H1 (cell line): ENCODE measurements around the gene SLC2A4RG. TPM values are rescaled to one million over a fixed set of nuclear protein-coding genes. Genes with fewer than 3 reads are reported as not detected.

Source experiments
- CTCF ChIA-PET: fragments of 300-600 bp; sonication (Branson Sonifier 250); formaldehyde crosslinking; loops from one replicate; lab custom pipeline; 2021; ENCODE audit not compliant: partially characterized antibody; lab: Charles Lee
- POLR2A ChIA-PET: fragments of 300-600 bp; sonication (Branson Sonifier 250); formaldehyde crosslinking; loops from one replicate; lab custom pipeline; 2021; ENCODE audit warnings: inconsistent platforms; ENCODE audit not compliant: partially characterized antibody; lab: Charles Lee
- DNase-seq, 2 experiments: peaks; one replicate each; pipeline versions ENCODE4 v3.0.0 to v3.0.0-alpha.2; 2010 to 2022; ENCODE audit warnings: low spot score in 2 of 2, low read depth in 1 of 2, mixed read lengths in 1 of 2
- FAIRE-seq: peaks from 2 replicates; lab custom pipeline; 2011; peaks lifted over from hg19 to GRCh38; lab: Jason Lieb, UNC
- H2AFZ ChIP-seq: 2 replicates; pipeline ENCODE4 v1.8.1; 2012; ENCODE audit warnings: low read length, inconsistent platforms
- H2AK5ac ChIP-seq: 2 replicates; pipeline ENCODE4 v1.6.1; 2013; ENCODE audit warnings: low read depth, low read length
- H2BK120ac ChIP-seq: replicated peaks from 2 replicates; pipeline ENCODE3; 2013; ENCODE audit warnings: low read depth, low read length, inconsistent platforms
- H2BK12ac ChIP-seq: 2 replicates; pipeline ENCODE4 v1.6.1; 2013; ENCODE audit warnings: low read depth, low read length
- H2BK15ac ChIP-seq: 2 replicates; pipeline ENCODE4 v1.6.1; 2013; ENCODE audit warnings: low read length
- H2BK20ac ChIP-seq: 2 replicates; pipeline ENCODE4 v1.6.1; 2013; ENCODE audit warnings: low read length
- H2BK5ac ChIP-seq: 2 replicates; pipeline ENCODE4 v1.6.1; 2013; ENCODE audit warnings: low read depth, low read length
- H3K14ac ChIP-seq: 2 replicates; pipeline ENCODE4 v1.6.1; 2013; ENCODE audit warnings: inconsistent platforms; ENCODE audit not compliant: insufficient read length
- H3K18ac ChIP-seq: 2 replicates; pipeline ENCODE4 v1.6.1; 2013; ENCODE audit warnings: low read length; ENCODE audit errors: extremely low read depth
- H3K23ac ChIP-seq: 2 replicates; pipeline ENCODE4 v1.6.1; 2013; ENCODE audit warnings: inconsistent platforms; ENCODE audit not compliant: insufficient read length
- H3K23me2 ChIP-seq: 2 replicates; pipeline ENCODE4 v1.6.1; 2013; ENCODE audit warnings: low read depth, low read length
- H3K27ac ChIP-seq: 2 replicates; pipeline ENCODE4 v1.6.1; 2011; ENCODE audit warnings: low read depth, low read length, inconsistent platforms
- H3K27me3 ChIP-seq, 4 experiments: replicated peaks in 1 of 4; 1 replicate in 1 of 4; 2 replicates in 3 of 4; pipeline versions ENCODE4 v1.6.1 to v1.8.1; 2011 to 2013; ENCODE audit warnings: low read length in 3 of 4, mild to moderate bottlenecking in 3 of 4, inconsistent platforms in 2 of 4, mixed read lengths in 2 of 4, moderate library complexity in 1 of 4; ENCODE audit not compliant: control insufficient read depth in 3 of 4, insufficient read depth in 3 of 4; ENCODE audit errors: extremely low read depth in 1 of 4
- H3K36me3 ChIP-seq, 4 experiments: 2 replicates each; pipeline versions ENCODE4 v1.6.1 to v1.8.1; 2011 to 2013; ENCODE audit warnings: mild to moderate bottlenecking in 4 of 4, low read length in 3 of 4, moderate library complexity in 2 of 4, control low read depth in 1 of 4, inconsistent platforms in 1 of 4; ENCODE audit not compliant: insufficient read depth in 4 of 4, control insufficient read depth in 2 of 4
- H3K4ac ChIP-seq: replicated peaks from 2 replicates; pipeline ENCODE3; 2013; ENCODE audit warnings: low read length, low read depth, mixed read lengths, inconsistent platforms; ENCODE audit not compliant: insufficient read length
- H3K4me1 ChIP-seq, 4 experiments: replicated peaks in 1 of 4; 1 replicate in 1 of 4; 2 replicates in 3 of 4; pipeline versions ENCODE4 v1.6.1 to v1.8.1; 2011 to 2013; ENCODE audit warnings: low read length in 3 of 4, inconsistent platforms in 2 of 4, mixed read lengths in 1 of 4; ENCODE audit not compliant: insufficient read depth in 4 of 4, control insufficient read depth in 3 of 4
- H3K4me2 ChIP-seq, 2 experiments: 2 replicates each; pipeline versions ENCODE4 v1.6.1 to v1.8.1; 2011 to 2013; ENCODE audit warnings: low read depth in 2 of 2, low read length in 2 of 2, control low read depth in 1 of 2, inconsistent platforms in 1 of 2, mild to moderate bottlenecking in 1 of 2; ENCODE audit not compliant: insufficient read depth in 1 of 2
- H3K4me3 ChIP-seq, 4 experiments: fragments of 200-600, 300-600 bp in 1 of 4; sonication (generic), shearing (Covaris generic), sonication (Bioruptor Twin) in 1 of 4; 2 replicates each; pipeline versions ENCODE4 v1.5.1 to v1.8.1; 2011 to 2016; ENCODE audit warnings: low read length in 4 of 4, low read depth in 3 of 4, control low read depth in 2 of 4, inconsistent platforms in 2 of 4, mild to moderate bottlenecking in 2 of 4, mixed read lengths in 1 of 4, moderate library complexity in 1 of 4; ENCODE audit not compliant: insufficient read depth in 2 of 4; ENCODE audit errors: extremely low read depth in 1 of 4
- H3K56ac ChIP-seq: replicated peaks from 2 replicates; pipeline ENCODE3; 2013; ENCODE audit warnings: low read depth, mild to moderate bottlenecking, mixed read lengths, low read length, inconsistent platforms; ENCODE audit not compliant: insufficient read length
- H3K79me1 ChIP-seq: 2 replicates; pipeline ENCODE4 v1.6.1; 2013; ENCODE audit warnings: low read depth, low read length, control low read depth
- H3K79me2 ChIP-seq, 2 experiments: 2 replicates each; pipeline versions ENCODE4 v1.6.1 to v1.8.1; 2012 to 2013; ENCODE audit warnings: low read length in 2 of 2, mild to moderate bottlenecking in 2 of 2, inconsistent platforms in 1 of 2; ENCODE audit not compliant: insufficient read depth in 2 of 2, control insufficient read depth in 1 of 2
- H3K9ac ChIP-seq, 4 experiments: replicated peaks in 1 of 4; 1 replicate in 1 of 4; 2 replicates in 3 of 4; pipeline versions ENCODE4 v1.6.1 to v1.8.1; 2011 to 2013; ENCODE audit warnings: low read depth in 3 of 4, low read length in 3 of 4, control low read depth in 2 of 4, mild to moderate bottlenecking in 2 of 4, moderate library complexity in 2 of 4, inconsistent platforms in 1 of 4; ENCODE audit errors: extremely low read depth in 1 of 4
- H3K9me3 ChIP-seq, 2 experiments: 2 replicates each; pipeline versions ENCODE4 v1.6.1 to v1.8.1; 2012 to 2013; ENCODE audit warnings: mild to moderate bottlenecking in 2 of 2, moderate library complexity in 2 of 2, control low read depth in 1 of 2, inconsistent platforms in 1 of 2, low read depth in 1 of 2, low read length in 1 of 2, mixed read lengths in 1 of 2; ENCODE audit not compliant: insufficient read depth in 2 of 2
- H4K20me1 ChIP-seq, 2 experiments: replicated peaks in 1 of 2; 2 replicates each; pipeline versions ENCODE3 to v1.8.1; 2011 to 2013; ENCODE audit warnings: inconsistent platforms in 2 of 2, low read length in 2 of 2, mild to moderate bottlenecking in 1 of 2; ENCODE audit not compliant: insufficient read depth in 2 of 2, control insufficient read depth in 1 of 2
- H4K5ac ChIP-seq: 2 replicates; pipeline ENCODE4 v1.6.1; 2013; ENCODE audit warnings: low read length, low read depth, mixed read lengths, inconsistent platforms; ENCODE audit not compliant: insufficient read length
- H4K8ac ChIP-seq: 2 replicates; pipeline ENCODE4 v1.8.0; 2013; ENCODE audit warnings: mild to moderate bottlenecking, moderate library complexity, low read length, inconsistent platforms; ENCODE audit not compliant: insufficient read depth; ENCODE audit errors: extremely low read depth
- H4K91ac ChIP-seq: replicated peaks from 2 replicates; pipeline ENCODE3; 2013; ENCODE audit warnings: low read length, mixed read lengths, inconsistent platforms; ENCODE audit not compliant: insufficient read length
- HDAC6 ChIP-seq: IDR thresholded peaks from one replicate; pipeline ENCODE4 v1.7.1; 2012; ENCODE audit warnings: low read depth, mild to moderate bottlenecking, inconsistent platforms, low read length, moderate library complexity
- MAFK ChIP-seq: IDR thresholded peaks from 2 replicates; pipeline ENCODE4 v1.6.1; 2012; ENCODE audit warnings: low read depth, mild to moderate bottlenecking, improper control_type of control experiment, low read length
- RNF2 ChIP-seq: fragments of 200-900, 300-1000 bp; sonication (generic); IDR thresholded peaks from 2 replicates; pipeline ENCODE4 v1.7.1; 2016; ENCODE audit warnings: borderline replicate concordance, low read depth, mild to moderate bottlenecking, antibody characterized with exemption, low read length; ENCODE audit not compliant: poor library complexity, severe bottlenecking; ENCODE audit errors: missing control alignments
- RXRA ChIP-seq: IDR thresholded peaks from 2 replicates; pipeline ENCODE4 v1.6.1; 2011; ENCODE audit warnings: low read depth, mild to moderate bottlenecking, low read length, moderate library complexity; ENCODE audit not compliant: insufficient read depth
- SRF ChIP-seq: IDR thresholded peaks from 2 replicates; pipeline ENCODE4 v1.6.1; 2011; ENCODE audit warnings: mild to moderate bottlenecking, low read depth, low read length, moderate library complexity
- WGBS, 2 experiments: shearing (Covaris generic) in 1 of 2; methylation state at CpG; one replicate each; pipeline versions ENCODE4 v1.1.6 to v1.1.7; 2013 to 2015; ENCODE audit warnings: low lambda C conversion rate in 2 of 2, mixed read lengths in 2 of 2, inconsistent platforms in 1 of 2, low coverage in 1 of 2, missing lambda C conversion rate in 1 of 2; ENCODE audit not compliant: insufficient replicate concordance in 2 of 2, insufficient coverage in 1 of 2, insufficient read length in 1 of 2; ENCODE audit errors: extremely low coverage in 1 of 2, missing lambda C conversion rate in 1 of 2; 5-methylcytosine and 5-hydroxymethylcytosine counted together
- polyA plus RNA-seq, 7 experiments: library from polyadenylated mRNA; depleted of rRNA in 3 of 7; stranded (reverse) in 5 of 7; unstranded in 2 of 7; fragments of >200 nt in 5 of 7; fragments of 200-250 nt in 2 of 7; gene quantifications; 1 replicate in 5 of 7; 2 replicates in 1 of 7; 4 replicates in 1 of 7; pipeline versions ENCODE4 v1.2.1 to v1.2.3, GENCODE V29; 2011 to 2013; ENCODE audit warnings: missing spikeins in 2 of 7, mixed read lengths in 2 of 7
- total RNA-seq: library from RNA; stranded (reverse); fragmentation: NEBNext Ultra II Directional; extraction: Animal tissue kit (Norgen Biotek cat#: 25700); gene quantifications from 2 replicates; pipeline ENCODE4 v1.2.1, GENCODE V29; 2021

Gene SLC2A4RG
- total and polyA plus RNA-seq, 2 of the 8 experiments (the other 6 are each of a cell fraction or from before 2014, with no cell fraction given), result 15.9 to 29.1 TPM

- H3K23ac ChIP-seq, result no peak overlapping the region
- no peaks in the 10 kb centered on the region; a peak in 1 of 7 replicates for H3K4me1 ChIP-seq
- H3K4me3 ChIP-seq, result no peak overlapping the region
- H3K27ac ChIP-seq, result no peak overlapping the region
- H4K91ac ChIP-seq, result no peak overlapping the region
- no peak overlapping the region for H3K18ac ChIP-seq
- H3K56ac ChIP-seq, result no peak overlapping the region
- H3K23me2 ChIP-seq, result no peaks in the 10 kb centered on the region
- no peaks in the 10 kb centered on the region for H3K9me3 ChIP-seq
- peaks cover 0 to 6% of the 10 kb centered on the region in 2 experiments for H4K20me1 ChIP-seq
- no peak overlapping the region for H2BK20ac ChIP-seq
- H4K8ac ChIP-seq, result no peak overlapping the region
- no peak overlapping the region for H2AFZ ChIP-seq
- no peak overlapping the region for H3K4ac ChIP-seq
- H2BK12ac ChIP-seq, result no peak overlapping the region
- H2AK5ac ChIP-seq, result no peak overlapping the region
- H3K36me3 ChIP-seq, result peaks cover 2 to 13% (median 7%) of the 10 kb centered on the region in 4 experiments; a peak in 4 of 8 replicates
- H3K79me2 ChIP-seq, result peaks cover 0 to 7% of the 10 kb centered on the region in 2 experiments; a peak in 1 of 4 replicates
- TF ChIP-seq HDAC6 (no peak), SRF (no peak), RXRA (no peak), RNF2 (no peak), MAFK (no peak)
- ChIA-PET POLR2A (interaction anchor here (1.0 kb wide), 1 partner anchor 10 kb away, joined by 3 read pairs; no protein-coding TSS in a partner anchor), CTCF (interaction anchor here (0.8 to 15.2 kb wide), 9 partner anchors 7 to 130 kb away, joined by 3 to 191 read pairs (median 9); no protein-coding TSS in a partner anchor)
- WGBS, 2 experiments, result 93% methylated on average over 16 of the region's 16 CpGs; no CpG with 5 or more reads in 1 of the 2 experiments
- DNase-seq (no peak), FAIRE-seq (no peak)
- H2BK15ac ChIP-seq, result no peak overlapping the region
- no peak overlapping the region for H3K14ac ChIP-seq
- H3K4me2 ChIP-seq, result no peak overlapping the region
- no peak overlapping the region for H2BK120ac ChIP-seq
- no peaks in the 10 kb centered on the region for H3K27me3 ChIP-seq
- no peak overlapping the region for H3K9ac ChIP-seq
- no peak overlapping the region for H4K5ac ChIP-seq
- H2BK5ac ChIP-seq, result no peak overlapping the region
- H3K79me1 ChIP-seq, result peaks cover 5% of the 10 kb centered on the region
These were observed 48.2 kb downstream of the SLC2A4RG start for GRCh38 chr20:63787749-63788148.
